ENCODE measurements around the gene BCAP31.

GRCh38 chrX:153764786-153765137 is 40.6 kb upstream of the BCAP31 start:
- TF ChIP-seq CTCF (IDR thresholded peaks at IDR 0.05) (no peak), POLR2A (IDR thresholded peaks at IDR 0.05) (no peak), EP300 (IDR thresholded peaks at IDR 0.05) (no peak)

All from tibial nerve (tissue), 4 donors.